Thoracic aorta (tissue), 2 donors: ENCODE results near the gene PDCD1. TPM values are rescaled to one million over a fixed set of nuclear protein-coding genes. Genes with fewer than 3 reads are reported as not detected.

Source experiments
- ATAC-seq: fragments of 150-250 bp; one replicate; pipeline ENCODE4 v1.8.0; 2017; ENCODE audit warnings: low read depth; ENCODE audit not compliant: insufficient number of reproducible peaks, low FRiP score
- DNase-seq: peaks from one replicate; pipeline ENCODE4 v3.0.0-alpha.2; 2020; ENCODE audit warnings: low spot score
- H3K27ac ChIP-seq, 2 donors: fragments of 200-600 bp; sonication (generic); 1 replicate in 1 of 2; 2 replicates in 1 of 2; pipeline ENCODE4 v1.5.1; 2016; ENCODE audit warnings: mild to moderate bottlenecking in 2 of 2, moderate library complexity in 2 of 2
- H3K27me3 ChIP-seq: fragments of 200-600 bp; sonication (generic); replicated peaks from 2 replicates; pipeline ENCODE4 v1.6.0; 2016; ENCODE audit warnings: mild to moderate bottlenecking; ENCODE audit not compliant: insufficient read depth
- H3K36me3 ChIP-seq: fragments of 200-600 bp; sonication (generic); one replicate; pipeline ENCODE4 v1.5.1; 2016
- H3K4me1 ChIP-seq, 2 donors: fragments of 200-600 bp; sonication (generic); 1 replicate in 1 of 2; 2 replicates in 1 of 2; pipeline versions ENCODE4 v1.5.1 to v1.6.0; 2016; ENCODE audit warnings: low read depth in 2 of 2, mild to moderate bottlenecking in 1 of 2; ENCODE audit not compliant: control insufficient read depth in 1 of 2
- H3K4me3 ChIP-seq: fragments of 200-600 bp; sonication (generic); 2 replicates; pipeline ENCODE4 v1.5.1; 2016; ENCODE audit warnings: mild to moderate bottlenecking
- H3K9me3 ChIP-seq: fragments of 200-600 bp; sonication (generic); 2 replicates; pipeline ENCODE4 v1.5.1; 2016
- total RNA-seq, 2 donors: library from RNA; depleted of rRNA; stranded (reverse); fragments of >200 nt; gene quantifications; one replicate each; pipeline versions ENCODE4 v1.1.0 to v1.2.3, GENCODE V29; 2016
- TF ChIP-seq, protein P1 (sequence below): fragments of 200-600 bp; sonication (generic); IDR thresholded peaks from one replicate; pipeline ENCODE4 v1.5.1; 2019; ENCODE audit warnings: antibody characterized with exemption

PDCD1 gene
- total RNA-seq, 2 donors from 2014 or later: 0.68 to 0.92 TPM

DNA sequence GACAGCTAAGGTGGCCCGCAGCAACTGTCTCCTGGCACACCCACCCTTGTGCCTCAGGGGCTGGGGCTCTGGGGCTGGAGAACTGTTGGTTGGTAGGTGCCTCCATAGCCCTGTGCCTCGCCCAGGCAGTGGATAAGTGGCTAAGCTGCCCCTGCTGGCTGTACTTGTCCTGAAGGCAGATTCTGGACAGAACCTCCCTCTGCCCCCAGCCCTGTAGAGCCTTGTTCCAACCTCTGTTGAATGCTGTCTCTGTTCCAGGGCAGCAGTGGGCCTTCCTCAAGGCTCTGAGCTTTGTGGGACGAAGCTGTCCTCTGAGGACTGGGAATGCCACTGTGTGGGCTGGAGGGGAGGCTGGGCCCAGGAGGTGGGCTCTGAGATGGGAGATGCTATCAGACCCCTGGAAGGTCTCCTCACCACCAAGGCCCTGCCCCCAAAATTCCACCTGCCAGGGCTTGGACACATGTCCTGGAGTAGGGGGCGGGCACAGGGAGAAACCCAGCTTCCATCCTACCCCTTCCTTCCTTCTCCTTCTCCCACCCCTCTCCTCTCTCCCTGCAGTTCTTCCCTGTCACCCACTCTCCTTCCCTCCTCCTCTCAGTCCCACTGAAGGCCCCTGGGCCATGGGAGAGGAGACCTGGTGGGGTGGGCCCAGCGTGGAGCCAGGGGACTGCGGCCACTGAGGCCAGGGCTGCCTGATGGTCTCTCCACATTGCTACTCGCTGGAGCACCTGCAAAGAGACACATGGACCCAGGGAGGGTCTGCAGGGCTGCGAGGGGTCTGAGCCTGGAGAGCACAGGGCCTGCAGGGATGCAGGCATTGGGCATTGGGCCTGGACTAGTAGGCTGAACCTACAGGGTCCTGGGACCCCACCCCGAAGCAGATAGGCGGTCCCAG lies 1.7 kb upstream of the PDCD1 start:
- DNase-seq (no peak), ATAC-seq (no peak)
- Histone ChIP-seq H3K9me3 (no peaks in the 10 kb centered on the region), H3K4me3 (peak overlapping the region; percentile 52), H3K36me3 (no peaks in the 10 kb centered on the region), H3K4me1 (no peaks in the 10 kb centered on the region), H3K27ac (peak overlapping the region in 1 of 2 donors; percentile 20), H3K27me3 (peaks cover 16% of the 10 kb centered on the region)
- TF ChIP-seq, protein P1, sequence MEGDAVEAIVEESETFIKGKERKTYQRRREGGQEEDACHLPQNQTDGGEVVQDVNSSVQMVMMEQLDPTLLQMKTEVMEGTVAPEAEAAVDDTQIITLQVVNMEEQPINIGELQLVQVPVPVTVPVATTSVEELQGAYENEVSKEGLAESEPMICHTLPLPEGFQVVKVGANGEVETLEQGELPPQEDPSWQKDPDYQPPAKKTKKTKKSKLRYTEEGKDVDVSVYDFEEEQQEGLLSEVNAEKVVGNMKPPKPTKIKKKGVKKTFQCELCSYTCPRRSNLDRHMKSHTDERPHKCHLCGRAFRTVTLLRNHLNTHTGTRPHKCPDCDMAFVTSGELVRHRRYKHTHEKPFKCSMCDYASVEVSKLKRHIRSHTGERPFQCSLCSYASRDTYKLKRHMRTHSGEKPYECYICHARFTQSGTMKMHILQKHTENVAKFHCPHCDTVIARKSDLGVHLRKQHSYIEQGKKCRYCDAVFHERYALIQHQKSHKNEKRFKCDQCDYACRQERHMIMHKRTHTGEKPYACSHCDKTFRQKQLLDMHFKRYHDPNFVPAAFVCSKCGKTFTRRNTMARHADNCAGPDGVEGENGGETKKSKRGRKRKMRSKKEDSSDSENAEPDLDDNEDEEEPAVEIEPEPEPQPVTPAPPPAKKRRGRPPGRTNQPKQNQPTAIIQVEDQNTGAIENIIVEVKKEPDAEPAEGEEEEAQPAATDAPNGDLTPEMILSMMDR: no peak

- H3K4me3 ChIP-seq: peak overlapping the region; percentile 52
- H3K27ac ChIP-seq: peak overlapping the region in 1 of 2 donors; percentile 20
- H3K9me3 ChIP-seq: no peaks in the 10 kb centered on the region
- no peak for ATAC-seq
- TF ChIP-seq, protein P1: no peak
- no peaks in the 10 kb centered on the region for H3K36me3 ChIP-seq
- no peak for DNase-seq
- H3K4me1 ChIP-seq: no peaks in the 10 kb centered on the region
- peaks cover 9% of the 10 kb centered on the region for H3K27me3 ChIP-seq
These were observed 916 bp upstream of the PDCD1 start for GRCh38 chr2:241859436-241860183.

DNA sequence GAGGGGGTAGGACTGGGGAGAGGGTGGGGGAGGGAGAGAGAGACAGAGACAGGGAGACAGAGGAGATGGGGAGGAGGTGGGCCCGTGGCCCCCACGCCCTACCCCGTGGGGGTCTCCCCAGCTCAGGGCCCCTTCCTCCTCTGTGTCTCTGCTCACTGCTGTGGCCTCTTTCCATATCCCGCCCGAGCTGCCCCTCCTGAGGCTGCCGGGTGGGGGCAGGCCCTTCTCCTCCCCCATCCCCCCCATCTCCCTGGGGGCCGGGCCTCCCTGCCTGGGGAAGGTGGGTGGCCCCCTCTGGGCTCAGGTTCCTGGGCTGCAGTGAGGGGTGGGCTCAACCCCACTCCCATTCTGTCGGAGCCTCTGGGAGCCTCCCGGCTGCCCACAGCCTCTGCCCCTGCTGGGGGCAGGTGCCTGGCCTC lies 332 bp upstream of the PDCD1 start:
- Histone ChIP-seq H3K4me1 (no peaks in the 10 kb centered on the region), H3K27me3 (peaks cover 9% of the 10 kb centered on the region), H3K27ac (peak overlapping the region in 1 of 2 donors; percentile 15), H3K36me3 (no peaks in the 10 kb centered on the region), H3K4me3 (peak overlapping the region; percentile 52), H3K9me3 (no peaks in the 10 kb centered on the region)
- TF ChIP-seq, protein P1: no peak
- DNase-seq (no peak), ATAC-seq (no peak)

- no peaks in the 10 kb centered on the region for H3K36me3 ChIP-seq
- H3K27me3 ChIP-seq: peaks cover 8% of the 10 kb centered on the region
- H3K4me3 ChIP-seq: peak overlapping the region; percentile 14
- TF ChIP-seq, protein P1: no peak
- no peak overlapping the region for H3K27ac ChIP-seq
- H3K9me3 ChIP-seq: no peaks in the 10 kb centered on the region
- ATAC-seq (no peak), DNase-seq (no peak)
- no peaks in the 10 kb centered on the region for H3K4me1 ChIP-seq
These were observed 1.0 kb downstream of the PDCD1 start for GRCh38 chr2:241857572-241858121.

GRCh38 chr2:241857041-241857541 lies 1.6 kb downstream of the PDCD1 start:
- Histone ChIP-seq H3K9me3 (no peaks in the 10 kb centered on the region), H3K4me3 (no peak overlapping the region), H3K4me1 (no peaks in the 10 kb centered on the region), H3K27me3 (peaks cover 2% of the 10 kb centered on the region), H3K36me3 (no peaks in the 10 kb centered on the region), H3K27ac (no peak overlapping the region)
- ATAC-seq (no peak), DNase-seq (no peak)
- TF ChIP-seq, protein P1: no peak
